SK-N-SH treated with all-trans-retinoic acid at 6 μM for 48 hours (cell line): Measurements from ENCODE around the gene COL28A1.

Source experiments
- ATAC-seq: fragments of 200-7000 bp; cut with Tn5 transposase; 3 replicates; pipeline ENCODE4 v1.9.1; 2020; ENCODE audit warnings: mild to moderate bottlenecking, moderate library complexity
- ARNTL ChIP-seq: fragments of 450-650 bp; formaldehyde crosslinking; IDR thresholded peaks from 2 replicates; pipeline ENCODE4 v1.5.0; 2020; ENCODE audit warnings: low read depth, mild to moderate bottlenecking, moderate library complexity, borderline replicate concordance
- BACH2 ChIP-seq: fragments of 250-450 bp; sonication (Bioruptor Pico); IDR thresholded peaks from 2 replicates; pipeline ENCODE4 v1.9.0; 2021; ENCODE audit warnings: mild to moderate bottlenecking, borderline replicate concordance
- CSDC2 ChIP-seq: fragments of 250-450 bp; sonication (Bioruptor Pico); IDR thresholded peaks from 2 replicates; pipeline ENCODE4 v1.5.0; 2020; ENCODE audit warnings: mild to moderate bottlenecking, moderate library complexity
- ESRRG ChIP-seq: fragments of 250-450 bp; sonication (Bioruptor Pico); IDR thresholded peaks from 2 replicates; pipeline ENCODE4 v1.6.1; 2021; ENCODE audit warnings: mild to moderate bottlenecking
- GLIS3 ChIP-seq: fragments of 250-450 bp; sonication (Bioruptor Pico); IDR thresholded peaks from 2 replicates; pipeline ENCODE4 v1.5.0; 2020; ENCODE audit warnings: mild to moderate bottlenecking, moderate library complexity
- ISL1 ChIP-seq: fragments of 250-450 bp; sonication (Bioruptor Pico); IDR thresholded peaks from 2 replicates; pipeline ENCODE4 v2.1.2; 2022; ENCODE audit warnings: mild to moderate bottlenecking, moderate library complexity
- OSR1 ChIP-seq: fragments of 250-450 bp; sonication (Bioruptor Pico); IDR thresholded peaks from 2 replicates; pipeline ENCODE4 v1.8.0; 2022; ENCODE audit warnings: moderate library complexity, mild to moderate bottlenecking, inconsistent platforms
- PPARA ChIP-seq: fragments of 250-450 bp; sonication (Bioruptor Pico); IDR thresholded peaks from 2 replicates; pipeline ENCODE4 v1.5.0; 2020; ENCODE audit warnings: mild to moderate bottlenecking, borderline replicate concordance
- RARB ChIP-seq: fragments of 250-450 bp; sonication (Bioruptor Pico); IDR thresholded peaks from 2 replicates; pipeline ENCODE4 v1.8.0; 2021; ENCODE audit warnings: mild to moderate bottlenecking, moderate library complexity
- SNAI2 ChIP-seq: fragments of 250-450 bp; sonication (Bioruptor Pico); IDR thresholded peaks from 2 replicates; pipeline ENCODE4 v1.5.0; 2020; ENCODE audit warnings: mild to moderate bottlenecking, moderate library complexity
- TCF4 ChIP-seq: fragments of 250-450 bp; sonication (Bioruptor Pico); IDR thresholded peaks from 2 replicates; pipeline ENCODE4 v1.8.0; 2021; ENCODE audit warnings: mild to moderate bottlenecking, moderate library complexity, borderline replicate concordance
- TOX ChIP-seq: fragments of 250-450 bp; sonication (Bioruptor Pico); IDR thresholded peaks from 2 replicates; pipeline ENCODE4 v1.8.0; 2021; ENCODE audit warnings: mild to moderate bottlenecking, moderate library complexity, borderline replicate concordance
- ZC3H10 ChIP-seq: fragments of 250-450 bp; sonication (Bioruptor Pico); IDR thresholded peaks from 2 replicates; pipeline ENCODE4 v1.5.1; 2021; ENCODE audit warnings: mild to moderate bottlenecking, moderate library complexity
- ZFP30 ChIP-seq: fragments of 450-650 bp; formaldehyde crosslinking; IDR thresholded peaks from 2 replicates; pipeline ENCODE4 v1.5.0; 2022; ENCODE audit warnings: mild to moderate bottlenecking, moderate library complexity
- ZNF565 ChIP-seq: fragments of 450-650 bp; formaldehyde crosslinking; conservative IDR thresholded peaks from 2 replicates; pipeline ENCODE4 v1.5.0; 2020; ENCODE audit warnings: low read depth, mild to moderate bottlenecking, moderate library complexity
- ZNF8 ChIP-seq: fragments of 450-650 bp; formaldehyde crosslinking; IDR thresholded peaks from 2 replicates; pipeline ENCODE4 v1.5.0; 2020; ENCODE audit warnings: mild to moderate bottlenecking, moderate library complexity
- TF ChIP-seq, protein P1 (sequence below): fragments of 250-450 bp; sonication (Bioruptor Pico); IDR thresholded peaks from 2 replicates; pipeline ENCODE4 v1.8.0; 2020; ENCODE audit warnings: mild to moderate bottlenecking, moderate library complexity, borderline replicate concordance
- TF ChIP-seq, protein P2 (sequence below): fragments of 250-450 bp; sonication (Bioruptor Pico); IDR thresholded peaks from 2 replicates; pipeline ENCODE4 v1.5.0; 2020; ENCODE audit warnings: mild to moderate bottlenecking, moderate library complexity
- TF ChIP-seq, protein P3 (sequence below): fragments of 250-450 bp; sonication (Bioruptor Pico); IDR thresholded peaks from 2 replicates; pipeline ENCODE4 v1.5.1; 2020; ENCODE audit warnings: low read depth, mild to moderate bottlenecking, moderate library complexity
- TF ChIP-seq, protein P4 (sequence below): fragments of 250-450 bp; sonication (Bioruptor Pico); IDR thresholded peaks from 2 replicates; pipeline ENCODE4 v1.5.1; 2021; ENCODE audit warnings: mild to moderate bottlenecking, moderate library complexity

COL28A1 gene

DNA sequence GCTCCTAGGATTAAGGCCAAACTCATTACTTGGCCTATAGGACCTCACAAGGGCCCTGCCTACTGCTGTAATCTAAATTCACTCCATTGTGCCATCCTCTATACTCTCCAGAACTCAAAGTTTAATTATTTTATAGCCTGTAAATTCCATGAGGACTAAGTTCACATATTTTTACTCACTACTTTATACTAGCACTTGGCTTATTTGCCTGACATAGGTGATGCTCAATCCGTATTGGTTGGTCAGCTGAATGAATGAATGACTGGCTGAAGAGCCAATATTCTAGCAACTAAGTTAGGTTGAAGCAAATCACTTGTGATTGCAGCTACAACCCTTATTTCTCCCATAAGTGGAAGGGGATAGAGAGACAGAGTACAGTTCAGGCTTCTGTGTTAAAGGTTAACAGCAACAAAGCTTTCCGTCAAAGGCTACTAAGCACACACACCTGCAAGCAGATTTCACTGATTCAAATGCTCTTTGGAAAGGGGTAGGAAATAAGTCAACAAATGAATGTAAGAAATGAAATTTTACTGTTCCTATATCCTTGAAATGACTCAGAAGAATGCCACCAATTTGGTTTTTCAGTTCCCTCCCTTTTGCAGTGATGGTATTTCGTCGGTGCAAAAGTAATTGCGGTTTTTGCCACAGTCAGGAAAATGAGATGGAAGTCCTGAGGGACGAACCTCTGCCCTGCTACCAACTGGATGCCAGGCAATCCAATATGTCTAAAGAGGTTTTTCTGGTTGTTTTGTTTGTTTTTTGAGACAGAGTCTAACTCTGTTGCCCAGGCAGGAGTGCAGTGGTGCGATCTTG, 120.7 kb downstream of the COL28A1 start:
- TF ChIP-seq PPARA (CRISPR knock-in tag) (no peak), RARB (no peak), OSR1 (CRISPR knock-in tag) (no peak), CSDC2 (CRISPR knock-in tag) (no peak), ESRRG (CRISPR knock-in tag) (no peak), ZC3H10 (CRISPR knock-in tag) (no peak), TOX (no peak), SNAI2 (CRISPR knock-in tag) (no peak), ZNF8 (CRISPR knock-in tag) (no peak), ZNF565 (no peak), ARNTL (CRISPR knock-in tag) (no peak), GLIS3 (CRISPR knock-in tag) (no peak), TCF4 (CRISPR knock-in tag) (no peak)
- TF ChIP-seq, protein P1, sequence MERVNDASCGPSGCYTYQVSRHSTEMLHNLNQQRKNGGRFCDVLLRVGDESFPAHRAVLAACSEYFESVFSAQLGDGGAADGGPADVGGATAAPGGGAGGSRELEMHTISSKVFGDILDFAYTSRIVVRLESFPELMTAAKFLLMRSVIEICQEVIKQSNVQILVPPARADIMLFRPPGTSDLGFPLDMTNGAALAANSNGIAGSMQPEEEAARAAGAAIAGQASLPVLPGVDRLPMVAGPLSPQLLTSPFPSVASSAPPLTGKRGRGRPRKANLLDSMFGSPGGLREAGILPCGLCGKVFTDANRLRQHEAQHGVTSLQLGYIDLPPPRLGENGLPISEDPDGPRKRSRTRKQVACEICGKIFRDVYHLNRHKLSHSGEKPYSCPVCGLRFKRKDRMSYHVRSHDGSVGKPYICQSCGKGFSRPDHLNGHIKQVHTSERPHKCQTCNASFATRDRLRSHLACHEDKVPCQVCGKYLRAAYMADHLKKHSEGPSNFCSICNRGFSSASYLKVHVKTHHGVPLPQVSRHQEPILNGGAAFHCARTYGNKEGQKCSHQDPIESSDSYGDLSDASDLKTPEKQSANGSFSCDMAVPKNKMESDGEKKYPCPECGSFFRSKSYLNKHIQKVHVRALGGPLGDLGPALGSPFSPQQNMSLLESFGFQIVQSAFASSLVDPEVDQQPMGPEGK = no peak
- TF ChIP-seq, protein P2, sequence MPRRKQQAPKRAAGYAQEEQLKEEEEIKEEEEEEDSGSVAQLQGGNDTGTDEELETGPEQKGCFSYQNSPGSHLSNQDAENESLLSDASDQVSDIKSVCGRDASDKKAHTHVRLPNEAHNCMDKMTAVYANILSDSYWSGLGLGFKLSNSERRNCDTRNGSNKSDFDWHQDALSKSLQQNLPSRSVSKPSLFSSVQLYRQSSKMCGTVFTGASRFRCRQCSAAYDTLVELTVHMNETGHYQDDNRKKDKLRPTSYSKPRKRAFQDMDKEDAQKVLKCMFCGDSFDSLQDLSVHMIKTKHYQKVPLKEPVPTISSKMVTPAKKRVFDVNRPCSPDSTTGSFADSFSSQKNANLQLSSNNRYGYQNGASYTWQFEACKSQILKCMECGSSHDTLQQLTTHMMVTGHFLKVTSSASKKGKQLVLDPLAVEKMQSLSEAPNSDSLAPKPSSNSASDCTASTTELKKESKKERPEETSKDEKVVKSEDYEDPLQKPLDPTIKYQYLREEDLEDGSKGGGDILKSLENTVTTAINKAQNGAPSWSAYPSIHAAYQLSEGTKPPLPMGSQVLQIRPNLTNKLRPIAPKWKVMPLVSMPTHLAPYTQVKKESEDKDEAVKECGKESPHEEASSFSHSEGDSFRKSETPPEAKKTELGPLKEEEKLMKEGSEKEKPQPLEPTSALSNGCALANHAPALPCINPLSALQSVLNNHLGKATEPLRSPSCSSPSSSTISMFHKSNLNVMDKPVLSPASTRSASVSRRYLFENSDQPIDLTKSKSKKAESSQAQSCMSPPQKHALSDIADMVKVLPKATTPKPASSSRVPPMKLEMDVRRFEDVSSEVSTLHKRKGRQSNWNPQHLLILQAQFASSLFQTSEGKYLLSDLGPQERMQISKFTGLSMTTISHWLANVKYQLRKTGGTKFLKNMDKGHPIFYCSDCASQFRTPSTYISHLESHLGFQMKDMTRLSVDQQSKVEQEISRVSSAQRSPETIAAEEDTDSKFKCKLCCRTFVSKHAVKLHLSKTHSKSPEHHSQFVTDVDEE = no peak
- TF ChIP-seq, protein P3, sequence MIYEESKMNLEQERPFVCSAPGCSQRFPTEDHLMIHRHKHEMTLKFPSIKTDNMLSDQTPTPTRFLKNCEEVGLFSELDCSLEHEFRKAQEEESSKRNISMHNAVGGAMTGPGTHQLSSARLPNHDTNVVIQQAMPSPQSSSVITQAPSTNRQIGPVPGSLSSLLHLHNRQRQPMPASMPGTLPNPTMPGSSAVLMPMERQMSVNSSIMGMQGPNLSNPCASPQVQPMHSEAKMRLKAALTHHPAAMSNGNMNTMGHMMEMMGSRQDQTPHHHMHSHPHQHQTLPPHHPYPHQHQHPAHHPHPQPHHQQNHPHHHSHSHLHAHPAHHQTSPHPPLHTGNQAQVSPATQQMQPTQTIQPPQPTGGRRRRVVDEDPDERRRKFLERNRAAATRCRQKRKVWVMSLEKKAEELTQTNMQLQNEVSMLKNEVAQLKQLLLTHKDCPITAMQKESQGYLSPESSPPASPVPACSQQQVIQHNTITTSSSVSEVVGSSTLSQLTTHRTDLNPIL = no peak
- TF ChIP-seq, protein P4, sequence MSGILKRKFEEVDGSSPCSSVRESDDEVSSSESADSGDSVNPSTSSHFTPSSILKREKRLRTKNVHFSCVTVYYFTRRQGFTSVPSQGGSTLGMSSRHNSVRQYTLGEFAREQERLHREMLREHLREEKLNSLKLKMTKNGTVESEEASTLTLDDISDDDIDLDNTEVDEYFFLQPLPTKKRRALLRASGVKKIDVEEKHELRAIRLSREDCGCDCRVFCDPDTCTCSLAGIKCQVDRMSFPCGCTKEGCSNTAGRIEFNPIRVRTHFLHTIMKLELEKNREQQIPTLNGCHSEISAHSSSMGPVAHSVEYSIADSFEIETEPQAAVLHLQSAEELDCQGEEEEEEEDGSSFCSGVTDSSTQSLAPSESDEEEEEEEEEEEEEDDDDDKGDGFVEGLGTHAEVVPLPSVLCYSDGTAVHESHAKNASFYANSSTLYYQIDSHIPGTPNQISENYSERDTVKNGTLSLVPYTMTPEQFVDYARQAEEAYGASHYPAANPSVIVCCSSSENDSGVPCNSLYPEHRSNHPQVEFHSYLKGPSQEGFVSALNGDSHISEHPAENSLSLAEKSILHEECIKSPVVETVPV = no peak

DNA sequence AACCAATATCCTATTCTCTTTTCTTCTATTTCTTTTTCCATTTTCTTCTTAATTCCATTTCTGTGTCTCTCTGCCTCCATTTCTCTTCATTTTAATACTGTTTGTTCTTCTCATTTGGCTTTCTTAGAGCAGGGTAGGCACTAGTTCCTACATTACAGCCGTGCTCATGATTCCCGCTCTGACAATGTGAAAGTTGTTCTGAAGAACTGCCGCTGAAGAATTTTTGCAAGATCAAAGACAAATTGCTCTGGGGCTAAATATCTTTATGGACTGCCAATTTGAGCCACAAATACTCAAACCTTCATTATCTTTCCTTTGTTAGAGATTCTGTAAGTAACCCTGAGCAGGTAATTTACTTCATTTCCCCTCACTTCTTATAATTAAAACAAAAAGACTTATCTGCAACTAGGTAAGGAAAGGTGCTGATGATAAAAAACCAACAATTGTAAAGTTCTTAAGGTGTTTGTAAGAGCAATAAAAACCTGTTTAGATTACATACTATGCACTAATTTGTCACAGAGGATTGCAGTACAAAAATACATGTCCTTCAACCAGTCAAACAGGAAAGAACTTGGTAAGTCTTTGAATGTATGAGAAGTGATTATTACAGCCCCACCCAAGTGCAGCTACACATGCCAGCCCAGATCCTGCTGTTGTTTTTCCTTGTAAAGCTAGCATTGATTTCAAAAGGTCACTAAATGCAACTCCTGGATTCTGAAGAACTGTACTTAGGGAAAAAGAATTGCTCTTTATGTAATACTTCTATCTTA, 127.5 kb downstream of the COL28A1 start:
- TF ChIP-seq ZNF8 (CRISPR knock-in tag) = no peak
- no peak for TF ChIP-seq PPARA (CRISPR knock-in tag)
- TF ChIP-seq BACH2 = no peak
- no peak for TF ChIP-seq ZNF565
- TF ChIP-seq ISL1 (CRISPR knock-in tag) = no peak
- TF ChIP-seq TOX = no peak
- no peak for TF ChIP-seq CSDC2 (CRISPR knock-in tag)
- TF ChIP-seq RARB = no peak
- TF ChIP-seq, protein P3 = no peak
- TF ChIP-seq, protein P2 = no peak
- TF ChIP-seq ZFP30 (CRISPR knock-in tag) = no peak
- TF ChIP-seq GLIS3 (CRISPR knock-in tag) = no peak
- TF ChIP-seq ESRRG (CRISPR knock-in tag) = no peak
- TF ChIP-seq ARNTL (CRISPR knock-in tag) = no peak
- ATAC-seq = no peak

More for the DNA sequence above, 120.7 kb downstream of the COL28A1 start:
- no peak for ATAC-seq
